Islet precursor cell (in vitro differentiated cells): ENCODE results near the gene SARDH.

ENCODE experiments used
- DNase-seq: peaks from one replicate; pipeline ENCODE4 v3.0.0-alpha.2; 2018

Gene SARDH

GRCh38 chr9:133618726-133619125 lies 119.4 kb downstream of the SARDH start:
- no peak for DNase-seq

- no peak for DNase-seq
Measured at GRCh38 chr9:133616643-133617405, 121.3 kb downstream of the SARDH start.

- no peak for DNase-seq
Measured at GRCh38 chr9:133615606-133616188, 122.5 kb downstream of the SARDH start.

- DNase-seq: no peak
Measured at GRCh38 chr9:133615186-133615585, 123.0 kb downstream of the SARDH start.

GRCh38 chr9:133614678-133615077 lies 123.5 kb downstream of the SARDH start:
- DNase-seq: no peak

GRCh38 chr9:133614056-133614455 lies 124.1 kb downstream of the SARDH start:
- DNase-seq: no peak
